ENCODE data around the gene GGCX. TPM values are rescaled to one million over a fixed set of nuclear protein-coding genes. Genes with fewer than 3 reads are reported as not detected.

GGCX gene
- total and polyA plus RNA-seq, 2 of the 13 experiments (the other 11 are each of a cell fraction or from before 2014, with no cell fraction given), result 72.5 to 103 TPM

GRCh38 chr2:85595301-85596025, 34.2 kb upstream of the GGCX start, which contains the start of gene RNF181 (continued):
- TF ChIP-seq AKNA (CRISPR knock-in tag; IDR thresholded peaks at IDR 0.05; ENCODE audit: borderline replicate concordance), result no peak
- TF ChIP-seq SRSF1 (optimal IDR thresholded peaks at IDR 0.05; ENCODE audit: low read depth, low read length), result no peak
- no peak for TF ChIP-seq SMC3 (IDR thresholded peaks at IDR 0.05; ENCODE audit: low read length)
- TF ChIP-seq TRIM22 (IDR thresholded peaks at IDR 0.05), result no peak
- TF ChIP-seq RARG (CRISPR knock-in tag; IDR thresholded peaks at IDR 0.05; ENCODE audit: low read depth), result no peak
- TF ChIP-seq SOX6 (IDR thresholded peaks at IDR 0.05), result no peak
- TF ChIP-seq SOX6 (CRISPR knock-in tag; IDR thresholded peaks at IDR 0.05), result 0 out of 2 replicates have a peak, but pooled peaks have one; percentile 49
- peak; percentile 93; the same call in 1 of the 2 replicates for TF ChIP-seq ZNF224 (CRISPR knock-in tag; IDR thresholded peaks at IDR 0.05)
- TF ChIP-seq ZNF232 (CRISPR knock-in tag; IDR thresholded peaks at IDR 0.05; ENCODE audit: borderline replicate concordance), result no peak; the same call in 1 of the 2 replicates
- TF ChIP-seq ATF1 (CRISPR knock-in tag; IDR thresholded peaks at IDR 0.05), result peak; percentile 89
- TF ChIP-seq ZNF329 (CRISPR knock-in tag; IDR thresholded peaks at IDR 0.05; ENCODE audit: low read depth), result no peak
- peak; percentile 86; the same call in 1 of the 2 replicates for TF ChIP-seq ZNF710 (CRISPR knock-in tag; IDR thresholded peaks at IDR 0.05; ENCODE audit: borderline replicate concordance)
- no peak for TF ChIP-seq HDAC2 (CRISPR knock-in tag; IDR thresholded peaks at IDR 0.05)
- no peak; the same call in 1 of the 2 replicates for TF ChIP-seq NKX3-1 (CRISPR knock-in tag; IDR thresholded peaks at IDR 0.05)
- TF ChIP-seq TFDP2 (CRISPR knock-in tag; IDR thresholded peaks at IDR 0.05), result peak; percentile 59

Data from HepG2 (cell line).